K562 (cell line): Measurements from ENCODE around the gene SH3GLB2. TPM values are rescaled to one million over a fixed set of nuclear protein-coding genes. Genes with fewer than 3 reads are reported as not detected.

ENCODE experiments used
- ATAC-seq: fragments of 200-7000 bp; cut with Tn5 transposase; 3 replicates; pipeline ENCODE4 v1.9.1; 2020; ENCODE audit warnings: moderate library complexity
- BruUV-seq: library from RNA; stranded (reverse); fragments of 400-500 nt; replicated peaks from 2 replicates; lab custom pipeline; 2021; lab: Mats Ljungman, UMichigan
- CTCF ChIA-PET: fragments of 300-600 bp; formaldehyde crosslinking; extraction: SDS; loops from one replicate; lab custom pipeline; 2021; ENCODE audit warnings: low intra/inter-chr PET ratio; lab: Yijun Ruan, JAX
- POLR2A ChIA-PET: fragments of 300-600, 350-650 bp; sonication (Branson Sonifier 250); formaldehyde crosslinking; extraction: SDS; loops from one replicate; lab custom pipeline; 2021; ENCODE audit warnings: antibody characterized with exemption, inconsistent platforms; lab: Yijun Ruan, JAX
- DNase-seq, 4 experiments: peaks; one replicate each; pipeline versions ENCODE4 v3.0.0 to v3.0.0-alpha.2; 2011 to 2018; ENCODE audit warnings: low spot score in 3 of 4, mixed read lengths in 3 of 4; ENCODE audit errors: extremely low read depth in 1 of 4
- FAIRE-seq: peaks from 2 replicates; lab custom pipeline; 2011; peaks lifted over from hg19 to GRCh38; lab: Jason Lieb, UNC
- H2AFZ ChIP-seq: 2 replicates; pipeline ENCODE4 v1.6.0; 2011; ENCODE audit warnings: low read depth, low read length, control low read depth, inconsistent platforms
- H3K27ac ChIP-seq: fragments of 200-600 bp; 3 replicates; pipeline ENCODE4 v1.8.0; 2011; ENCODE audit warnings: low read depth, mild to moderate bottlenecking, control low read depth, inconsistent platforms, low read length, moderate library complexity, mixed read lengths; ENCODE audit errors: extremely low read depth
- H3K27me3 ChIP-seq, 2 experiments: fragments of 300-600 bp in 1 of 2; 2 replicates in 1 of 2; 3 replicates in 1 of 2; pipeline versions ENCODE4 v1.6.0 to v1.8.0; 2011; ENCODE audit warnings: inconsistent platforms in 2 of 2, low read length in 2 of 2, mild to moderate bottlenecking in 1 of 2, mixed read lengths in 1 of 2, moderate library complexity in 1 of 2; ENCODE audit not compliant: control insufficient read depth in 2 of 2, insufficient read depth in 2 of 2
- H3K36me3 ChIP-seq: fragments of 300-600 bp; 3 replicates; pipeline ENCODE4 v1.8.0; 2011; ENCODE audit warnings: mild to moderate bottlenecking, low read length, inconsistent platforms; ENCODE audit not compliant: control insufficient read depth, insufficient read depth
- H3K4me1 ChIP-seq, 2 experiments: fragments of 200-600 bp in 1 of 2; replicated peaks in 1 of 2; 2 replicates in 1 of 2; 3 replicates in 1 of 2; pipeline versions ENCODE4 v1.5.1 to v1.8.0; 2011; ENCODE audit warnings: inconsistent platforms in 2 of 2, low read length in 2 of 2, mild to moderate bottlenecking in 1 of 2, mixed read lengths in 1 of 2, moderate library complexity in 1 of 2; ENCODE audit not compliant: control insufficient read depth in 2 of 2, insufficient read depth in 2 of 2
- H3K4me2 ChIP-seq: 2 replicates; pipeline ENCODE4 v1.6.1; 2011; ENCODE audit warnings: low read length, control low read depth, inconsistent platforms, mixed read lengths; ENCODE audit not compliant: insufficient read depth
- H3K4me3 ChIP-seq: fragments of 200-600 bp; sonication (generic), shearing (Covaris generic); 2 replicates; pipeline ENCODE4 v1.5.1; 2016; ENCODE audit warnings: control low read depth, inconsistent platforms
- H3K79me2 ChIP-seq: fragments of 200-600 bp; 3 replicates; pipeline ENCODE4 v1.8.0; 2011; ENCODE audit warnings: low read length, inconsistent platforms; ENCODE audit not compliant: control insufficient read depth, insufficient read depth
- H3K9ac ChIP-seq, 2 experiments: 2 replicates each; pipeline versions ENCODE4 v1.6.0 to v1.6.1; 2011; ENCODE audit warnings: low read depth in 2 of 2, low read length in 2 of 2, control low read depth in 1 of 2, inconsistent platforms in 1 of 2, mild to moderate bottlenecking in 1 of 2, mixed read lengths in 1 of 2; ENCODE audit not compliant: insufficient read depth in 1 of 2
- H3K9me1 ChIP-seq: one replicate; pipeline ENCODE4 v1.6.0; 2011; ENCODE audit warnings: inconsistent platforms, mild to moderate bottlenecking, low read length, moderate library complexity; ENCODE audit not compliant: control insufficient read depth, insufficient read depth
- H3K9me3 ChIP-seq: replicated peaks from 2 replicates; pipeline ENCODE4 v1.5.1; 2011; ENCODE audit warnings: low read depth, low read length, inconsistent platforms; ENCODE audit not compliant: control insufficient read depth, insufficient read depth
- H4K20me1 ChIP-seq: replicated peaks from 2 replicates; pipeline ENCODE4 v1.6.1; 2011; ENCODE audit warnings: low read length, inconsistent platforms, mixed read lengths; ENCODE audit not compliant: control insufficient read depth, insufficient read depth
- NCOR1 ChIP-seq: fragments of 450-650 bp; IDR thresholded peaks from 2 replicates; pipeline ENCODE4 v1.6.1; 2016; ENCODE audit warnings: mild to moderate bottlenecking, moderate library complexity
- NONO ChIP-seq, 2 experiments: fragments of 200-400 bp in 1 of 2; fragments of 450-650 bp in 1 of 2; formaldehyde crosslinking in 1 of 2; IDR thresholded peaks; 2 replicates each; pipeline ENCODE4 v1.6.1; 2017; ENCODE audit warnings: low read depth in 2 of 2, mild to moderate bottlenecking in 2 of 2, moderate library complexity in 2 of 2, low read length in 1 of 2
- SREBF2 ChIP-seq: sonication (generic); formaldehyde crosslinking; IDR thresholded peaks from 2 replicates; pipeline ENCODE4 v1.4.0; 2020; ENCODE audit warnings: mild to moderate bottlenecking, missing genetic modification reagents
- WGBS: fragments of 100-300 bp; shearing (Covaris generic); methylation state at CpG from one replicate; pipeline ENCODE4 v1.1.6; 2016; ENCODE audit warnings: low coverage, mixed read lengths; ENCODE audit not compliant: insufficient coverage; ENCODE audit errors: missing lambda C conversion rate; 5-methylcytosine and 5-hydroxymethylcytosine counted together
- in situ Hi-C: fragments of 300-500 bp; cut with MboI; formaldehyde crosslinking; loops from 4 replicates; pipeline ENCODE4 v1.15.0; 2018; ENCODE audit warnings: inconsistent platforms, mixed read lengths
- intact Hi-C: fragments of 100-400 bp; cut with micrococcal nuclease; formaldehyde crosslinking; loops from 2 replicates; pipeline ENCODE4 v1.14.2; 2022
- polyA plus RNA-seq, 8 experiments: library from polyadenylated mRNA; depleted of rRNA in 4 of 8; stranded (reverse) in 5 of 8; unstranded in 3 of 8; fragments of >200 nt; fragmentation: Nextera tagmentation in 2 of 8; fragmentation: Illumina TruSeq in 1 of 8; extraction: Ambion mirVana in 2 of 8; extraction: Trizol in 1 of 8; gene quantifications; 2 replicates each; pipeline versions ENCODE4 v1.2.1 to v1.2.3, GENCODE V29; 2011 to 2014; ENCODE audit warnings: inconsistent platforms in 1 of 8, missing spikeins in 1 of 8
- total RNA-seq, 7 experiments: library from RNA; depleted of rRNA in 6 of 7; stranded (reverse); fragments of >200 nt in 6 of 7; fragmentation: Illumina TruSeq in 2 of 7; extraction: Trizol in 2 of 7; gene quantifications; 2 replicates each; pipeline versions ENCODE4 v1.2.1 to v1.2.3, GENCODE V29; 2011 to 2021; ENCODE audit warnings: low replicate concordance in 1 of 7
- TF ChIP-seq, protein P1 (sequence below), 2 experiments: fragments of 150-350 bp in 1 of 2; IDR thresholded peaks; 2 replicates each; pipeline ENCODE4 v1.6.1; 2012 to 2016; ENCODE audit warnings: low read depth in 2 of 2, low read length in 2 of 2, mild to moderate bottlenecking in 1 of 2, moderate library complexity in 1 of 2
- TF ChIP-seq, protein P2 (sequence below), 2 experiments: fragments of 200-800 bp in 1 of 2; sonication (Bioruptor generic) in 1 of 2; sonication (generic) in 1 of 2; formaldehyde crosslinking in 1 of 2; IDR thresholded peaks in 1 of 2; conservative IDR thresholded peaks in 1 of 2; 2 replicates each; pipeline versions ENCODE4 v1.5.0 to v1.6.1; 2016 to 2020; ENCODE audit warnings: missing compliant biosample characterization in 1 of 2, missing genetic modification characterization in 1 of 2, missing genetic modification reagents in 1 of 2

Gene SH3GLB2
- total and polyA plus RNA-seq, 9 of the 15 experiments (the other 6 are each of a cell fraction or from before 2014, with no cell fraction given) = 0.20 to 118 (median 58.8) TPM

DNA sequence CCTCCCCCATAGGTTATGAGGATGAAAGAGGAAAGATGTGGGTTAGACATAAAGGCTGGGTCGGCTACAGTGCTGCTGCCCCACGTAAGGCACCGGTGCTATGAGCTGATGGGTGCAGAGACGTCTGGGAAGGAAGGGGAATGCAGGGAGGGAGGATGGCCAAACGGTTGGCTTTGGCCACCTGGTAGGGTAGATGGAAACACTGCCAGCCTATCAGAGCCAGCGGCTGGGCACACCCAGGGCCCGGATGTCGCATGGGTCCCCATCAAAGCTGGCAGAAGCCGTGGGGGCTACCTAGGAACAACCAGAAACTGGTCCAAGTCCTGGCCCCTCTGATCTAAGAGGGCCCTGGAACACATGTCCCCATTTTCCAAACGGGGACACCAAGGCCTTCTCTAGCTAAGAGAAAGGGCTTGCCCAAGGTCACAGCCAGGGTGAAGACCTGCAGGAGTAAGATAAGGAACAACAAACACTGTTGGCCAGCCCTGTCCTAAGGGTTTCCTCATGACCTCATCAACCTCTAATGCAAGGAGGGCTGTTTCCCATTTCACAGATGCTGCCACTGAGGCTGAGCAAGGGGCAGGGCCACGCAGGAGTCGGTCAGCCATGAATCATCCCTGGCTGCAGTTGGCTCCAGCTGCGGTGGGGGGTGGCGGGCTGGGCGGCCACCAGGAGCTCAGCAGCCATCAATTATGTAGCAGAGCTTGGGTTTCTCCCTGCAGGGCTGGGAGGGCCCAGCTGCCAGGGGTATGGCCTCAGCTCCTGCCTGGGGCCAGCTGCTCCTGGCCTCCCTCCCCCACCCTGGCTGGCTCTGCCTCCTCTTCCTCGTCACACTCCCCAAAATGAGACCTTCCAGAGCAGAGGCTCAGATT is 4.9 kb downstream of the SH3GLB2 start (continued):
- 0 out of 2 replicates have a peak, but pooled peaks have one; percentile 76 for TF ChIP-seq SREBF2
- TF ChIP-seq NONO (IDR thresholded peaks at IDR 0.05; ENCODE audit: low read depth in 2 of 2, low read length in 1 of 2) = 0 out of 4 replicates have a peak, but pooled peaks of 1 of the 2 experiments have one; percentile 37
- TF ChIP-seq, protein P1, sequence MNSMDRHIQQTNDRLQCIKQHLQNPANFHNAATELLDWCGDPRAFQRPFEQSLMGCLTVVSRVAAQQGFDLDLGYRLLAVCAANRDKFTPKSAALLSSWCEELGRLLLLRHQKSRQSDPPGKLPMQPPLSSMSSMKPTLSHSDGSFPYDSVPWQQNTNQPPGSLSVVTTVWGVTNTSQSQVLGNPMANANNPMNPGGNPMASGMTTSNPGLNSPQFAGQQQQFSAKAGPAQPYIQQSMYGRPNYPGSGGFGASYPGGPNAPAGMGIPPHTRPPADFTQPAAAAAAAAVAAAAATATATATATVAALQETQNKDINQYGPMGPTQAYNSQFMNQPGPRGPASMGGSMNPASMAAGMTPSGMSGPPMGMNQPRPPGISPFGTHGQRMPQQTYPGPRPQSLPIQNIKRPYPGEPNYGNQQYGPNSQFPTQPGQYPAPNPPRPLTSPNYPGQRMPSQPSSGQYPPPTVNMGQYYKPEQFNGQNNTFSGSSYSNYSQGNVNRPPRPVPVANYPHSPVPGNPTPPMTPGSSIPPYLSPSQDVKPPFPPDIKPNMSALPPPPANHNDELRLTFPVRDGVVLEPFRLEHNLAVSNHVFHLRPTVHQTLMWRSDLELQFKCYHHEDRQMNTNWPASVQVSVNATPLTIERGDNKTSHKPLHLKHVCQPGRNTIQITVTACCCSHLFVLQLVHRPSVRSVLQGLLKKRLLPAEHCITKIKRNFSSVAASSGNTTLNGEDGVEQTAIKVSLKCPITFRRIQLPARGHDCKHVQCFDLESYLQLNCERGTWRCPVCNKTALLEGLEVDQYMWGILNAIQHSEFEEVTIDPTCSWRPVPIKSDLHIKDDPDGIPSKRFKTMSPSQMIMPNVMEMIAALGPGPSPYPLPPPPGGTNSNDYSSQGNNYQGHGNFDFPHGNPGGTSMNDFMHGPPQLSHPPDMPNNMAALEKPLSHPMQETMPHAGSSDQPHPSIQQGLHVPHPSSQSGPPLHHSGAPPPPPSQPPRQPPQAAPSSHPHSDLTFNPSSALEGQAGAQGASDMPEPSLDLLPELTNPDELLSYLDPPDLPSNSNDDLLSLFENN (IDR thresholded peaks at IDR 0.05; ENCODE audit: low read depth in 2 of 2, low read length in 2 of 2) = peak in 1 of 2 experiments; percentile 75; a peak in 2 of 4 replicates

DNA sequence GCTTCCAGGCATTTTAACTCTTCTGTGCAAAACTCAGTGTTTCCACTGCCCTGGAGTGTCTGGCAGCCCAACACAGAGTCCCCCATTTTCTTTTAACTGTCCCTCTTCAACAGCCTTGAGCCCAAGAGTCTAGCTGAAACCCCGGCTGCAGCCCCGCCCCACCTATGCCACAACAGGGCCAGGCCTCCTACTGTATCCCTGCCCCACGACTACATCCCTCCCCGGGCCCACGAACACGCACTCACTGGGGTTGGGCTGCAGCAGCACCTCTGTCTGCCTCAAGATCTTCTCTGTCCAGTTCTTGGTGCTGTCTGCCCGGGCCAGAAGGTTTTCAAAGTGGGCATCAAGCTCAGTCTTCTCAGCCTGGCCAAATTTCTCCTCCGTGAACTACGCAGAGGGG is 6.1 kb downstream of the SH3GLB2 start:
- Histone ChIP-seq H3K27ac (peak overlapping the region; percentile 76; the same call in 2 of the 3 replicates), H3K27me3 (no peaks in the 10 kb centered on the region), H3K9me3 (no peaks in the 10 kb centered on the region), H3K4me3 (no peak overlapping the region), H3K9ac (peak overlapping the region in 1 of 2 experiments; percentile 80), H3K36me3 (peaks cover 30% of the 10 kb centered on the region; the same call in 1 of the 3 replicates), H4K20me1 (no peaks in the 10 kb centered on the region), H2AFZ (no peak overlapping the region), H3K4me1 (peaks cover 35 to 53% of the 10 kb centered on the region in 2 experiments), H3K4me2 (no peak overlapping the region), H3K79me2 (peaks cover 52% of the 10 kb centered on the region), H3K9me1 (peaks cover 8% of the 10 kb centered on the region)
- in situ Hi-C loops (no loop called here), intact Hi-C loops (no loop called here)
- ChIA-PET POLR2A (interaction anchor here (1.3 to 3.0 kb wide), 4 partner anchors 9 to 17 kb away, joined by 4 to 15 read pairs (median 7); no protein-coding TSS in a partner anchor), CTCF (no interaction called here)
- no peak for TF ChIP-seq NCOR1
- TF ChIP-seq, protein P2, sequence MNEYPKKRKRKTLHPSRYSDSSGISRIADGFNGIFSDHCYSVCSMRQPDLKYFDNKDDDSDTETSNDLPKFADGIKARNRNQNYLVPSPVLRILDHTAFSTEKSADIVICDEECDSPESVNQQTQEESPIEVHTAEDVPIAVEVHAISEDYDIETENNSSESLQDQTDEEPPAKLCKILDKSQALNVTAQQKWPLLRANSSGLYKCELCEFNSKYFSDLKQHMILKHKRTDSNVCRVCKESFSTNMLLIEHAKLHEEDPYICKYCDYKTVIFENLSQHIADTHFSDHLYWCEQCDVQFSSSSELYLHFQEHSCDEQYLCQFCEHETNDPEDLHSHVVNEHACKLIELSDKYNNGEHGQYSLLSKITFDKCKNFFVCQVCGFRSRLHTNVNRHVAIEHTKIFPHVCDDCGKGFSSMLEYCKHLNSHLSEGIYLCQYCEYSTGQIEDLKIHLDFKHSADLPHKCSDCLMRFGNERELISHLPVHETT (CRISPR knock-in tag; conservative IDR thresholded peaks at IDR 0.05 in 1 of 2, IDR thresholded peaks at IDR 0.05 in 1 of 2) = no peak
- no TSS peak for BruUV-seq
- no peak for DNase-seq
- FAIRE-seq = no peak
- no peak; the same call in 2 of the 3 replicates for ATAC-seq
- 71% methylated on average over 7 of the region's 9 CpGs for WGBS
